Psoas muscle (tissue), 8 donors: ENCODE data around the gene SERTM2. TPM values are rescaled to one million over a fixed set of nuclear protein-coding genes. Genes with fewer than 3 reads are reported as not detected.

ENCODE experiments used
- ATAC-seq, 4 donors: fragments of 200-7000 bp; cut with Tn5 transposase; one replicate each; pipeline ENCODE4 v1.9.1; 2020; ENCODE audit warnings: moderate library complexity in 3 of 4, mild to moderate bottlenecking in 2 of 4
- DNase-seq, 2 donors: peaks; one replicate each; pipeline ENCODE4 v3.0.0-alpha.2; 2020
- H3K27ac ChIP-seq: fragments of 200-600 bp; one replicate; pipeline ENCODE4 v1.8.0; 2022
- H3K27me3 ChIP-seq, 3 donors: fragments of 200-600 bp in 1 of 3; one replicate each; pipeline versions ENCODE4 v1.6.1 to v1.8.0; 2013 to 2022; ENCODE audit warnings: low read length in 2 of 3, mild to moderate bottlenecking in 2 of 3, moderate library complexity in 1 of 3; ENCODE audit not compliant: insufficient read depth in 3 of 3
- H3K36me3 ChIP-seq, 2 donors: fragments of 200-600 bp in 1 of 2; one replicate each; pipeline versions ENCODE4 v1.6.1 to v1.8.0; 2013 to 2022; ENCODE audit warnings: low read depth in 1 of 2, mild to moderate bottlenecking in 1 of 2, moderate library complexity in 1 of 2; ENCODE audit not compliant: insufficient read depth in 1 of 2
- H3K4me1 ChIP-seq: fragments of 200-600 bp; one replicate; pipeline ENCODE4 v1.8.0; 2022
- H3K4me3 ChIP-seq: fragments of 200-600 bp; one replicate; pipeline ENCODE4 v1.8.0; 2022; ENCODE audit warnings: mild to moderate bottlenecking
- H3K9me3 ChIP-seq: fragments of 200-600 bp; one replicate; pipeline ENCODE4 v1.8.0; 2022
- WGBS, 3 donors: extraction: QIAGEN DNeasy Blood & Tissue Kit; methylation state at CpG; one replicate each; pipeline versions ENCODE4 v1.1.6 to v1.1.7; 2013; 5-methylcytosine and 5-hydroxymethylcytosine counted together
- intact Hi-C, 2 donors: fragments of 100-400 bp; cut with DNase I; formaldehyde crosslinking; loops; one replicate each; pipeline versions ENCODE4 v1.11.0 to v1.14.2; 2022
- polyA plus RNA-seq, 3 donors: library from polyadenylated mRNA; stranded (reverse); fragments of 200-250 nt; gene quantifications; one replicate each; pipeline ENCODE4 v1.2.3, GENCODE V29; 2013
- total RNA-seq, 4 donors: library from RNA; stranded (reverse); fragmentation: NEBNext Ultra II Directional in 2 of 4; extraction: Animal tissue kit (Norgen Biotek cat#: 25700) in 2 of 4; gene quantifications; one replicate each; pipeline versions ENCODE4 v1.2.1 to v1.2.4, GENCODE V29; 2021 to 2023
- TF ChIP-seq, protein P1 (sequence below): fragments of 200-600 bp; IDR thresholded peaks from one replicate; pipeline ENCODE4 v1.8.0; 2022; ENCODE audit warnings: antibody characterized with exemption
- donor health status: healthy with polysubstance abuse.
- donor health status: DM: no; HTN: no; CAD: no; lungs with moderate emphysema.
- donor health status: Bipolar disorder and iron deficiency.
- donor health status: healthy.
- donor health status: DM: yes; HTN: yes; CAD: no.
- donor health status: DM: no; HTN: no; CAD: no.
- donor health status: DM: no; HTN: no; CAD: no.
- donor health status: DM: yes; HTN: yes; CAD: no.

The SERTM2 gene
- total and polyA plus RNA-seq, 7 donors = 0.05 to 0.10 TPM; not detected in 5

- no peak for DNase-seq
- no peak for ATAC-seq
- intact Hi-C loops = no loop called here
- Histone ChIP-seq H3K4me1 (no peaks in the 10 kb centered on the region), H3K27me3 (peaks cover 0 to 17% (median 0%) of the 10 kb centered on the region in 3 donors), H3K27ac (no peak overlapping the region), H3K4me3 (no peak overlapping the region), H3K9me3 (peaks cover 16% of the 10 kb centered on the region), H3K36me3 (no peaks in the 10 kb centered on the region)
- TF ChIP-seq, protein P1, sequence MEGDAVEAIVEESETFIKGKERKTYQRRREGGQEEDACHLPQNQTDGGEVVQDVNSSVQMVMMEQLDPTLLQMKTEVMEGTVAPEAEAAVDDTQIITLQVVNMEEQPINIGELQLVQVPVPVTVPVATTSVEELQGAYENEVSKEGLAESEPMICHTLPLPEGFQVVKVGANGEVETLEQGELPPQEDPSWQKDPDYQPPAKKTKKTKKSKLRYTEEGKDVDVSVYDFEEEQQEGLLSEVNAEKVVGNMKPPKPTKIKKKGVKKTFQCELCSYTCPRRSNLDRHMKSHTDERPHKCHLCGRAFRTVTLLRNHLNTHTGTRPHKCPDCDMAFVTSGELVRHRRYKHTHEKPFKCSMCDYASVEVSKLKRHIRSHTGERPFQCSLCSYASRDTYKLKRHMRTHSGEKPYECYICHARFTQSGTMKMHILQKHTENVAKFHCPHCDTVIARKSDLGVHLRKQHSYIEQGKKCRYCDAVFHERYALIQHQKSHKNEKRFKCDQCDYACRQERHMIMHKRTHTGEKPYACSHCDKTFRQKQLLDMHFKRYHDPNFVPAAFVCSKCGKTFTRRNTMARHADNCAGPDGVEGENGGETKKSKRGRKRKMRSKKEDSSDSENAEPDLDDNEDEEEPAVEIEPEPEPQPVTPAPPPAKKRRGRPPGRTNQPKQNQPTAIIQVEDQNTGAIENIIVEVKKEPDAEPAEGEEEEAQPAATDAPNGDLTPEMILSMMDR = no peak
These were observed 29.5 kb upstream of the SERTM2 start for GRCh38 chrX:111481896-111482295.

GRCh38 chrX:111483135-111483534 lies 28.3 kb upstream of the SERTM2 start:
- intact Hi-C loops = no loop called here
- Histone ChIP-seq H3K27me3 (peaks cover 0 to 17% (median 0%) of the 10 kb centered on the region in 3 donors), H3K27ac (no peak overlapping the region), H3K4me3 (no peak overlapping the region), H3K9me3 (peaks cover 16% of the 10 kb centered on the region), H3K4me1 (no peaks in the 10 kb centered on the region), H3K36me3 (no peaks in the 10 kb centered on the region)
- 33 to 49% (median 36%) methylated on average over 2 of the region's 2 CpGs for WGBS, 3 donors
- no peak for ATAC-seq
- TF ChIP-seq, protein P1 = no peak
- no peak for DNase-seq

GRCh38 chrX:111483881-111484280 lies 27.6 kb upstream of the SERTM2 start:
- ATAC-seq = no peak
- intact Hi-C loops = no loop called here
- H3K27me3 ChIP-seq = peaks cover 0 to 19% (median 0%) of the 10 kb centered on the region in 3 donors

GRCh38 chrX:111490688-111491087 lies 20.8 kb upstream of the SERTM2 start:
- ATAC-seq (no peak), DNase-seq (no peak)
- H3K27me3 ChIP-seq = peaks cover 0 to 12% (median 0%) of the 10 kb centered on the region in 3 donors
- H3K9me3 ChIP-seq = peaks cover 5% of the 10 kb centered on the region
- no peak overlapping the region for H3K4me3 ChIP-seq
- intact Hi-C loops = no loop called here
- no peaks in the 10 kb centered on the region for H3K4me1 ChIP-seq
- H3K27ac ChIP-seq = no peak overlapping the region
- no peaks in the 10 kb centered on the region for H3K36me3 ChIP-seq
- TF ChIP-seq, protein P1 = no peak

More at GRCh38 chrX:111483881-111484280, 27.6 kb upstream of the SERTM2 start:
- H3K27ac ChIP-seq = no peak overlapping the region
- no peak overlapping the region for H3K4me3 ChIP-seq
- TF ChIP-seq, protein P1 = no peak
- H3K9me3 ChIP-seq = peaks cover 16% of the 10 kb centered on the region
- no peak for DNase-seq
- no peaks in the 10 kb centered on the region for H3K36me3 ChIP-seq
- H3K4me1 ChIP-seq = no peaks in the 10 kb centered on the region

DNA sequence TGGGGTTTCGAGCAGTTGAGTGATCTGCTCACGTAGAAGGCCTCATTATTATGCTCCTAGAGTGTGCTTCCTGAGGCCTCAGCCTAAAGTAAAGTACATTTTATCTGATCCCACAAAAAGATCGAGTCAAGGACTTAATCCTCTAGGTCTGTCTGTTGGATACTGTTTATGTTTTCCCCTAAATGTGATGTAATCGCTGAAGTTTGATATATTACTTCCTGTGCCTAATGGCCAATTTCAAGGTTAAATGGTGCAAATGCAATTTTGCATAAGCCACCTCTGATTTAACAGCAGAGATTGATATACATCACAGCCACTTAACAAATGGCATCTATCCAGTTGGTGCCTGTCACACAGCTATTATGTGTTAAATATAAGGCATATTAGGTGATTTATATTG lies 19.4 kb upstream of the SERTM2 start:
- TF ChIP-seq, protein P1 = no peak
- intact Hi-C loops = no loop called here

More for the DNA sequence above, 19.4 kb upstream of the SERTM2 start:
- Histone ChIP-seq H3K27ac (no peak overlapping the region), H3K4me3 (no peak overlapping the region), H3K27me3 (peaks cover 0 to 12% (median 0%) of the 10 kb centered on the region in 3 donors), H3K4me1 (no peaks in the 10 kb centered on the region), H3K9me3 (no peaks in the 10 kb centered on the region), H3K36me3 (no peaks in the 10 kb centered on the region)
- no peak for ATAC-seq
- DNase-seq = no peak
- 57 to 61% (median 60%) methylated on average over 4 of the region's 4 CpGs for WGBS, 3 donors
